Urothelium cell line (cell line): ENCODE data around the gene MGRN1.

ENCODE experiments used
- DNase-seq: peaks from one replicate; pipeline ENCODE4 v3.0.0; 2011; ENCODE audit warnings: low spot score, mixed read lengths
- FAIRE-seq: peaks from 2 replicates; lab custom pipeline; 2011; peaks lifted over from hg19 to GRCh38; lab: Jason Lieb, UNC

Gene MGRN1

GRCh38 chr16:4624015-4624826, at the start of gene MGRN1:
TSS of gene MGRN1 (plus strand) at chr16:4624826. CDS start at chr16:4624961, 135 bp downstream.
- peak; percentile 83 for FAIRE-seq
- DNase-seq: peak; percentile 97

GRCh38 chr16:4574919-4575705, 49.5 kb upstream of the MGRN1 start:
- DNase-seq (no peak), FAIRE-seq (no peak)

- no peak for DNase-seq
- FAIRE-seq: peak; percentile 53
These were observed 48.6 kb upstream of the MGRN1 start for GRCh38 chr16:4576008-4576407.

- no peak for DNase-seq
- peak; percentile 5 for FAIRE-seq
These were observed 45.6 kb upstream of the MGRN1 start for GRCh38 chr16:4578961-4579530.

- FAIRE-seq: no peak
- peak; percentile 71 for DNase-seq
These were observed 44.4 kb upstream of the MGRN1 start for GRCh38 chr16:4580250-4580649.

GRCh38 chr16:4583906-4584305, 40.7 kb upstream of the MGRN1 start:
- FAIRE-seq (no peak), DNase-seq (no peak)

GRCh38 chr16:4586291-4586690, 38.3 kb upstream of the MGRN1 start:
- DNase-seq: no peak
- FAIRE-seq: no peak

- FAIRE-seq (no peak), DNase-seq (no peak)
These were observed 36.2 kb upstream of the MGRN1 start for GRCh38 chr16:4588386-4588785.

GRCh38 chr16:4588961-4589360, 35.7 kb upstream of the MGRN1 start:
- no peak for FAIRE-seq
- no peak for DNase-seq

- FAIRE-seq (peak; percentile 48), DNase-seq (no peak)
These were observed 33.4 kb upstream of the MGRN1 start for GRCh38 chr16:4591191-4591590.

- FAIRE-seq (no peak), DNase-seq (no peak)
These were observed 32.7 kb upstream of the MGRN1 start for GRCh38 chr16:4591706-4592470.

GRCh38 chr16:4593086-4593485, 31.5 kb upstream of the MGRN1 start:
- FAIRE-seq: no peak
- DNase-seq: no peak

- DNase-seq (no peak), FAIRE-seq (no peak)
These were observed 29.9 kb upstream of the MGRN1 start for GRCh38 chr16:4594433-4595410.

GRCh38 chr16:4597174-4597573, 27.5 kb upstream of the MGRN1 start:
- FAIRE-seq (no peak), DNase-seq (no peak)

- FAIRE-seq: no peak
- no peak for DNase-seq
These were observed 25.6 kb upstream of the MGRN1 start for GRCh38 chr16:4599037-4599436.

- DNase-seq (no peak), FAIRE-seq (no peak)
These were observed 25.1 kb upstream of the MGRN1 start for GRCh38 chr16:4599545-4599944.

GRCh38 chr16:4601036-4601863, 23.4 kb upstream of the MGRN1 start:
- FAIRE-seq (no peak), DNase-seq (no peak)

- FAIRE-seq (no peak), DNase-seq (no peak)
These were observed 22.8 kb upstream of the MGRN1 start for GRCh38 chr16:4601864-4602186.

GRCh38 chr16:4602331-4602730, 22.3 kb upstream of the MGRN1 start:
- DNase-seq (no peak), FAIRE-seq (no peak)
